Neural cell (in vitro differentiated cells): ENCODE data around the gene PNLIP. TPM values are rescaled to one million over a fixed set of nuclear protein-coding genes. Genes with fewer than 3 reads are reported as not detected.

ENCODE experiments used
- H2AFZ ChIP-seq: fragments of 200-600, 300-800 bp; sonication (generic), shearing (Covaris generic); 2 replicates; pipeline ENCODE4 v1.6.0; 2014; ENCODE audit warnings: low read depth, mild to moderate bottlenecking, antibody characterized with exemption, low read length, moderate library complexity
- H3F3A ChIP-seq: fragments of 200-600 bp; shearing (Covaris generic); 2 replicates; pipeline ENCODE4 v1.6.1; 2016; ENCODE audit warnings: mild to moderate bottlenecking, moderate library complexity, mixed read lengths, antibody characterized with exemption, low read length; ENCODE audit not compliant: insufficient read depth, poor library complexity, severe bottlenecking
- H3K27ac ChIP-seq: fragments of 200-600, 300-800 bp; sonication (generic), shearing (Covaris generic); 2 replicates; pipeline ENCODE4 v1.5.1; 2014; ENCODE audit warnings: mild to moderate bottlenecking, low read length, moderate library complexity
- H3K27me3 ChIP-seq: fragments of 300-800, 200-600 bp; sonication (generic), shearing (Covaris generic); 2 replicates; pipeline ENCODE4 v1.6.0; 2014; ENCODE audit warnings: mild to moderate bottlenecking, low read depth, low read length, moderate library complexity; ENCODE audit not compliant: insufficient read depth
- H3K36me3 ChIP-seq: fragments of 300-800, 200-600 bp; sonication (generic), shearing (Covaris generic); 2 replicates; pipeline ENCODE4 v1.5.1; 2014; ENCODE audit warnings: mild to moderate bottlenecking, antibody characterized with exemption, low read length, moderate library complexity; ENCODE audit not compliant: insufficient read depth
- H3K4me2 ChIP-seq: fragments of 300-800, 200-600 bp; sonication (generic), shearing (Covaris generic); 2 replicates; pipeline ENCODE4 v1.6.0; 2014; ENCODE audit warnings: mild to moderate bottlenecking, low read length
- H3K4me3 ChIP-seq: fragments of 300-800, 200-600 bp; sonication (generic), shearing (Covaris generic); 2 replicates; pipeline ENCODE4 v1.5.1; 2014; ENCODE audit warnings: mild to moderate bottlenecking, low read length, moderate library complexity
- H3K79me2 ChIP-seq: fragments of 200-600 bp; shearing (Covaris generic); replicated peaks from 2 replicates; pipeline ENCODE4 v1.6.0; 2014; ENCODE audit warnings: mild to moderate bottlenecking, low read length, moderate library complexity; ENCODE audit not compliant: insufficient read depth
- H3K9ac ChIP-seq: fragments of 300-800, 200-600 bp; sonication (generic), shearing (Covaris generic); 2 replicates; pipeline ENCODE4 v1.6.1; 2016; ENCODE audit warnings: mild to moderate bottlenecking, low read length, mixed read lengths
- H3K9me2 ChIP-seq: fragments of 200-600 bp; shearing (Covaris generic); 2 replicates; pipeline ENCODE4 v1.6.1; 2016; ENCODE audit warnings: mild to moderate bottlenecking, low read length, mixed read lengths; ENCODE audit not compliant: insufficient read depth
- H3K9me3 ChIP-seq: fragments of 200-600, 300-800 bp; sonication (generic), shearing (Covaris generic); 2 replicates; pipeline ENCODE4 v1.6.1; 2016; ENCODE audit warnings: mild to moderate bottlenecking, mixed run types, low read length, moderate library complexity, mixed read lengths
- H4K20me1 ChIP-seq: fragments of 200-600 bp; shearing (Covaris generic); 2 replicates; pipeline ENCODE4 v1.6.1; 2016; ENCODE audit warnings: mild to moderate bottlenecking, mixed run types; ENCODE audit not compliant: insufficient read depth
- CTCF ChIP-seq: fragments of 450-650 bp; IDR thresholded peaks from 2 replicates; pipeline ENCODE4 v1.5.1; 2014; ENCODE audit warnings: antibody characterized with exemption, mild to moderate bottlenecking, moderate library complexity; ENCODE audit not compliant: poor library complexity, severe bottlenecking
- EP300 ChIP-seq: fragments of 450-650 bp; conservative IDR thresholded peaks from 2 replicates; pipeline ENCODE4 v1.6.1; 2014; ENCODE audit warnings: antibody characterized with exemption, mild to moderate bottlenecking, moderate library complexity; ENCODE audit not compliant: poor library complexity, severe bottlenecking
- EZH2 ChIP-seq: fragments of 200-600, 300-800 bp; shearing (Covaris generic), sonication (generic); IDR thresholded peaks from 2 replicates; pipeline ENCODE4 v1.6.1; 2014; ENCODE audit warnings: antibody characterized with exemption, low read length, borderline replicate concordance, mild to moderate bottlenecking; ENCODE audit not compliant: insufficient read depth, poor library complexity, severe bottlenecking
- MXI1 ChIP-seq: fragments of 450-650 bp; conservative IDR thresholded peaks from 2 replicates; pipeline ENCODE4 v1.6.1; 2014; ENCODE audit warnings: antibody characterized with exemption, mild to moderate bottlenecking; ENCODE audit not compliant: poor library complexity, severe bottlenecking
- POLR2AphosphoS5 ChIP-seq: IDR thresholded peaks from 2 replicates; pipeline ENCODE4 v1.6.1; 2012
- RAD21 ChIP-seq: fragments of 450-650 bp; conservative IDR thresholded peaks from 2 replicates; pipeline ENCODE4 v1.6.1; 2014; ENCODE audit warnings: antibody characterized with exemption, mild to moderate bottlenecking, moderate library complexity
- REST ChIP-seq: IDR thresholded peaks from 2 replicates; pipeline ENCODE4 v1.6.1; 2012; ENCODE audit warnings: borderline replicate concordance
- SMC3 ChIP-seq: fragments of 450-650 bp; conservative IDR thresholded peaks from 2 replicates; pipeline ENCODE4 v1.6.1; 2014; ENCODE audit warnings: antibody characterized with exemption, mild to moderate bottlenecking, moderate library complexity; ENCODE audit not compliant: poor library complexity
- TAF1 ChIP-seq: IDR thresholded peaks from 2 replicates; pipeline ENCODE4 v1.6.1; 2012; ENCODE audit warnings: low read depth
- polyA plus RNA-seq: library from polyadenylated mRNA; depleted of rRNA; stranded (reverse); fragments of >200 nt; gene quantifications from 2 replicates; pipeline ENCODE4 v1.2.3, GENCODE V29; 2014

PNLIP gene
- polyA plus RNA-seq, 1 donor from 2014 or later = not detected

- no peaks in the 10 kb centered on the region for H3K36me3 ChIP-seq
- no peak overlapping the region for H3K27ac ChIP-seq
- H3K79me2 ChIP-seq = no peaks in the 10 kb centered on the region
- H3K4me2 ChIP-seq = no peak overlapping the region
- H2AFZ ChIP-seq = no peak overlapping the region
- no peaks in the 10 kb centered on the region for H3K9me2 ChIP-seq
- no peaks in the 10 kb centered on the region for H3K27me3 ChIP-seq
- no peak overlapping the region for H3K4me3 ChIP-seq
- no peaks in the 10 kb centered on the region for H3K9me3 ChIP-seq
- H3K9ac ChIP-seq = no peak overlapping the region
- no peaks in the 10 kb centered on the region for H4K20me1 ChIP-seq
- TF ChIP-seq CTCF = no peak
- TF ChIP-seq TAF1 = no peak
- no peak for TF ChIP-seq RAD21
- no peak for TF ChIP-seq EP300
- no peak for TF ChIP-seq POLR2AphosphoS5
- TF ChIP-seq SMC3 = no peak
- no peak for TF ChIP-seq MXI1
- no peak for TF ChIP-seq EZH2
- H3F3A ChIP-seq = no peaks in the 10 kb centered on the region
Observed at GRCh38 chr10:116553378-116553980, 7.7 kb downstream of the PNLIP start.

- Histone ChIP-seq H3K9ac (no peak overlapping the region), H3K4me2 (no peak overlapping the region), H3K4me3 (no peak overlapping the region), H3K79me2 (no peaks in the 10 kb centered on the region), H3K27ac (no peak overlapping the region), H2AFZ (no peak overlapping the region), H3K36me3 (no peaks in the 10 kb centered on the region), H3K9me3 (no peaks in the 10 kb centered on the region), H3K27me3 (no peaks in the 10 kb centered on the region), H3K9me2 (no peaks in the 10 kb centered on the region), H3F3A (no peaks in the 10 kb centered on the region), H4K20me1 (no peaks in the 10 kb centered on the region)
- no peak for TF ChIP-seq CTCF
- no peak for TF ChIP-seq SMC3
- no peak for TF ChIP-seq POLR2AphosphoS5
- TF ChIP-seq MXI1 = no peak
- no peak for TF ChIP-seq TAF1
- TF ChIP-seq EZH2 = no peak
- no peak for TF ChIP-seq REST
- no peak for TF ChIP-seq EP300
- no peak for TF ChIP-seq RAD21
Observed at GRCh38 chr10:116554628-116555027, 8.9 kb downstream of the PNLIP start.
